Activated CD4-positive, alpha-beta T cell treated with anti-CD3 and anti-CD28 coated beads, Interleukin-2, amount 50 U/mL, for 1 hour (primary cell): Measurements from ENCODE around the gene SLC6A20.

Source experiments
- DNase-seq: peaks from one replicate; pipeline ENCODE4 v3.0.0-alpha.2; 2020

The SLC6A20 gene

GRCh38 chr3:45712434-45713110, 83.8 kb downstream of the SLC6A20 start:
- no peak for DNase-seq

- DNase-seq = no peak
Measured at GRCh38 chr3:45711931-45712330, 84.4 kb downstream of the SLC6A20 start.

- DNase-seq = no peak
Measured at GRCh38 chr3:45705839-45706808, 90.2 kb downstream of the SLC6A20 start.
